ENCODE measurements around the gene P2RX4.
"Not testable (repeated sequence)": the region's sequence is repeated elsewhere in the genome, so short reads cannot be mapped to it uniquely, and the experiment has no call there.

The P2RX4 gene

GRCh38 chr12:121240484-121241101 lies 30.7 kb downstream of the P2RX4 start:
- DNase-seq (ENCODE audit: low read depth, low spot score), result peak; percentile 74

DNA sequence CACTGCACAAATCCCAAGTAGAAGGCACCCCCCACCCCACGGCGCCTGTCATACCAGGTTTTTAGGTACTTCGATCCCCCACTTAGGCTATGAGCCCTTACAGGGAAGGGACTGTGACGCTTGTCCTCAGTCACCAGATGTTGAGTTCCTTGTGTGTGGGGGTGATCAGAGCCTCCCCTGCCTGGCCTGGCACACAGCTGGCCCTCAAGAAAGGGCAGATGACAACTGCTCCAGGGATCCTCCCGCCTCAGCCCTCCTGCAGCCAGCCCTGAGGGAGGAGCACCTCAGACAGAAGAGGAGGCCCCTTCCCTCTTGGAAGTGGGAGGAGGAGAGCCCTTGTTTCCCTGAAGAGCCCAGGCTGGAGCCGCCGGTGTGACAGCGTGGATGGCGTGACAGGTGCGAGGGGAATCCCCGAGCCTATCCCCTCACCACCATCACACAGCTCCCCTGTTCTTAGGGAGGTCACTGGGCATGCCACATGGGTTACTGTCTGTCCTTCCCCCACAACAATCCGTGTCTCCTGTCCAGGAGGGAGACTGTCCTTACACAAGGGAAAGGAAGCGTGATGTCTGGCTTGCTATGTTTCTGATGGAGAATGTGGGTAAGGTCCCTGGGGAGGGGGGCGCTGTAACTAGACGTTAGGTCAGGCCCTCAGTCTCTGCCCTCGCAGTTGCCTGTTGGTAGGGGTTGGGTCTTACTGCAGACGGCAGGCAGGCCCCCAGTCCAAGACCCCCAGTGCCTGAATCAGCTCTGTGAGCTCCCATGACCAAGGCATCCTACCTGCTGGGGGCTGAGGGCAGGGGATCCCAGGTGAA lies 31.4 kb downstream of the P2RX4 start:
- DNase-seq (ENCODE audit: low read depth, low spot score), result no peak

GRCh38 chr12:121245031-121245430 lies 35.1 kb downstream of the P2RX4 start:
- DNase-seq (ENCODE audit: low read depth, low spot score), result no peak

DNA sequence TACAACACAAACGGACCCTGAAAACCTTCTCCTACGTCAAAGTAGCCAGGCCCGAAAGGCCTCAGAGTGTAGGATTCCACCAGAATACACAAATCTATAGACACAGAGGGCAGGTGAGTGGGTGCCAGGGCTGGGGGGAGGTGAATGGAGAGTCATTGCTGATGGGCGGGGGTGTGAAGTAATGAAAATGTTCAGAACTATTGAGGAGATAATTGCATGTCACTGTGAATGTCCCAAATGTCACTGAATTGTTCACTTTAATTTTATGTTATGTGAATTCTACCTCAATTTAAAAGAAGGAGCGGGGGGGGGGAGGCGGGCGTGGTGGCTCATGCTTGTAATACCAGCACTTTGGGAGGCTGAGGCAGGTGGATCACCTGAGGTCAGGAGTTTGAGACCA lies 36.0 kb downstream of the P2RX4 start:
- no peak for DNase-seq (ENCODE audit: low read depth, low spot score)

DNA sequence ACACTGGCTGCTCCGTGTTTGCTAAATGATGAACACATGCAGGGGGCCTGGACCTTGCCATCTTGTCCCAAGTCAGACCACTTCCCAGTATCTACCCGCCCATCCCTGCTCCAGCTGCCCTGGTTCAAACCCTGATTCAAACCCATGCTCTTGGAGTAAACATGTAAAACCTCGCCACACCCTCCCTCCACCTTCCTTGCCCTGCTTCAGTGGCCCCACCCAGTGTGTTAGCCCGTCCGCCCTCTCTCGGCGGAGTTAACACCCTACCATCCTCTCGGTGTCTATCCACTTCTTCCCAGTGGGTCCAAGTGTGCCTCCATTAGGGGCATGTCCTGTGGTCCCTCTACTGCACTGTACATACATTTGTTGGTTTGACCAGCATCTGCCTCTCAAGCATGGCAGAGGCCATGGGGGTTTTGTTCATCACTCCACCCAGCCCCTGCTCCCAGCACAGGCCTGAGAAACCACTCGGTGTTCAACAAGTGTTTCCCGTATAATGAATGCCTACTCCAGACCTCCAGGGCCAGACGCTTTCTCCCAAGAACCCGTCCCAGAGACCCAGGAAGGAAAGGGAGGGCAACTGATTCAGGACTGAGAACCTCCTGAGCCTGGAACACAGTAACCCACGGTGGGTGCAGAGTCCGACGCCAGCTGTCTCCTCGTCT lies 37.1 kb downstream of the P2RX4 start:
- DNase-seq (ENCODE audit: low read depth, low spot score), result no peak

- no peak for DNase-seq (ENCODE audit: low read depth, low spot score)
Measured at GRCh38 chr12:121248622-121249021, 38.7 kb downstream of the P2RX4 start.

DNA sequence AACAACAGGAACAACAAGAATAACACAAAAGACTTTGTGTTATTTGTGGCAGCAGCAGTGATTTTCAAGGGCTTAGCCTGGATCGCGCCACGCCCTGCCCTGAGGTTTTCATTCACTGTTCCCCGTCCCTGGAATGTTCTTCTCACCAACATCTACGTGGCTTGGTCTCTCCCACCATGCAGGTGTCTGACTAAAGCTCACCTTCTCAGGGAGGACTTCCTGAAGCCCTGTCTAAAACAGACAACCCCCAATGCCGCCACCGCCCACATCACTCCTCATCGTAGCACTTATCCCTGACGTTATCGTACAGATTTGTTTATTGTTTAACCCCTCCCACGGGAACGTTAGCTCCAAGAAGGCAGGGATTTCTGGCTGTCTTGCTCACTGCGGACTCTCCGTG lies 40.4 kb downstream of the P2RX4 start:
- no peak for DNase-seq (ENCODE audit: low read depth, low spot score)

GRCh38 chr12:121251838-121252237 lies 41.9 kb downstream of the P2RX4 start:
- DNase-seq (ENCODE audit: low read depth, low spot score), result no peak

DNA sequence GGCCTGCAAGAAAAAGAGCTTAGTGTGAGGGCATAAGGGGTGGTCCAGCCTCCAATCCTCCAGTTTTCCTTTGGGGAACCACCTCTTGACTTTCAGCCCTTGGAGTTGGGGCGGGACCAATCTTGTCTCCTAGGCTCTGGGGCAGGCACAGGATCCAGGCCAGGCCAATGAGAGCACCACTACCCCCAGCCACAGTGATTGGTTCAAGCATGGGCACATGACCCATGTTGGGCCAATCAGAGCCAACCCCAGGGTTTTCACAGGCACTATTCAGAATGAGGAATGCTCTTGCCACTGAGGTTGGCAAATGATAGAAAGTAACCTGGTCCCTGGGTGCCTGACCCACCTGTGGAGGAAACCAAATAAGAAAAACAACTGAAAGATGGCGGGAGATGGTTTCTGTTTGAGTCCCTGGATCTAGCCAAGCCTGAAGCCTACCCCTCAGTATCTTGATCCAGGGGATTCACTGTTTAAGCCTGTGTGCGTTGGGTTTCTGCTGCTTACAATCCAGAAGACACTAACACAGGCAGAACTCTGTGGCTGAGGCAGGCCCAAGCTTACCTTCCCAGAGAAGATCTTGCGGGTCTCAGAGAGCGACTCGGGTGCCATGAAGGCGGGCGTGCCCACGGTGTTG lies 42.9 kb downstream of the P2RX4 start:
- no peak for DNase-seq (ENCODE audit: low read depth, low spot score)

GRCh38 chr12:121253638-121254335 lies 43.9 kb downstream of the P2RX4 start:
- DNase-seq (ENCODE audit: low read depth, low spot score), result no peak

GRCh38 chr12:121255433-121255832 lies 45.5 kb downstream of the P2RX4 start:
- DNase-seq (ENCODE audit: low read depth, low spot score), result no peak

- not testable (repeated sequence) for DNase-seq (ENCODE audit: low read depth, low spot score)
Measured at GRCh38 chr12:121257704-121258449, 47.9 kb downstream of the P2RX4 start.

GRCh38 chr12:121259074-121259473 lies 49.1 kb downstream of the P2RX4 start:
- no peak for DNase-seq (ENCODE audit: low read depth, low spot score)

DNA sequence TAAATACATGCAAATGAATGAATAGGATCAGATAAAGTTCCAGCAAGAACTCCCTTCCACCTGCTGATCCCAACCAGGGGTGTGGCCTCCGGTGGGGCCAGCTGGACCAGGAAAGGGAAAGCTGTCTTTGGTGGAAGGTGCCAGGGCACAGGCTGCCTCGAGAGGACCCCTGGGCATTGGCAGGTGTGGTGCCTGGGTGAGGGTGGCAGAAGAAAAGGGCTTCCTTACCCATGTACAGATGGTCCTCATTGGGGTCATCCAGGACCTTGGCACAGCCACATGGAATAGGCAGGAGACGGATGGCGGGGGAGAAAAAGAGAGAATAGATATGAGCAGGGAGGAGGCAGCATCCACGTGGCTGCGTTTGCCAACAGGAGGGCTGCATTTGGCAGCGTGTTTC lies 50.2 kb downstream of the P2RX4 start:
- no peak for DNase-seq (ENCODE audit: low read depth, low spot score)

- DNase-seq (ENCODE audit: low read depth, low spot score), result no peak
Measured at GRCh38 chr12:121261398-121261797, 51.5 kb downstream of the P2RX4 start.

- DNase-seq (ENCODE audit: low read depth, low spot score), result no peak
Measured at GRCh38 chr12:121263206-121263935, 53.4 kb downstream of the P2RX4 start.

GRCh38 chr12:121264135-121264534 lies 54.2 kb downstream of the P2RX4 start:
- no peak for DNase-seq (ENCODE audit: low read depth, low spot score)

DNA sequence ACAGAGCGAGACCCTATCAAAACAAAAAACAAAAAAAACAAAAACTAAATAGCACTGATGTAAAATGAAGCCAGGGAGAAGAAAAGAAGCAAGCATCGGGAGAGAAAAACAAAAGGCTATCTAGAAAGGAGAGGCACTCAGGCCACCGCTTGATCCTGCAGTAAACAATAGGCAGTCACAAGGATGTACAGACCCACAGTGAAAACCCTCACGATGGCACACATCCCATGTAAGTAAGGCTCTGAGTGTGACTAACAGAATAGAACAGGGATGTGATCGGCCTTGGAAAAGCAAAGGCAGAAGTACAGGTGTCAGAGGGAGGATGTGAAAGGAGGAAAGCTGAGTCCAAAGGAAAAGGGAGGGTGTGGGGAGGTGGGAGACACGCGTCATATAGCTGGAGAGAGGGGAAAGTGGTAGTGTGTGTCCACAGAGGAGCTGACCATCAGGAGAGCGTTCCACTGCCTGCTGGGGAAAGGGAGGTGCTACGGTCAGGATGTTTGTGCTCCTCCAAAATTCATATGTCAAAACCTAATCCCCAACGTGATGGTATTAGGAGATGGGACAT lies 55.1 kb downstream of the P2RX4 start:
- no peak for DNase-seq (ENCODE audit: low read depth, low spot score)

- no peak for DNase-seq (ENCODE audit: low read depth, low spot score)
Measured at GRCh38 chr12:121267822-121268221, 57.9 kb downstream of the P2RX4 start.

DNA sequence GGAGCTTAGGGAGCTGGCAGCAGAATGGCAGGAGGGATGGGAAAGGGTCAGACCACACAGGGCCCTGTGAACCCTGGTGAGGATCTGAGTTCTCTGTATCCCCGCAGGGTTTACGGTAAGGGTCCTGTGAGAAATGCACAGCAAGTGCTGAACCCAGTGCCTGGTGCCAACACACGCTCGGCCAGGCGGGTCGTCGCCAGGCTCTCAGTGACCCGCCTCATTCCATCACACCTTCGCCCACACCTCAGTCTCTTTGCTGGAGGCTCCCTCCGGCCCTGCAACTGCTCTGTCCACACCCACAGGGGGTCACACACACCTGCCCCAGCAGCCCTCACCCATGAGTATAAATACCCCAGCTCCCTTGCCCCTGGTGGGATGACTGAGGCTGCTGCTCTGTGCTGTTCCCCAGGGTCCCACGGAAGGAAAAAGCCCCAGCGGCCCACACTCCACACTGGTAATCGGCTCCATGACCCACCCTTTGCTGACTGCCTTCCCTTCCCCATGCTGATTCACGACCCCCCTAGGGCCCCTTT lies 63.5 kb downstream of the P2RX4 start:
- DNase-seq (ENCODE audit: low read depth, low spot score), result no peak

Measured in activated CD4-positive, CD25-positive, alpha-beta regulatory T cell treated with anti-CD3 and anti-CD28 coated beads, Interleukin-2, amount 50 U/mL, for 16 hours (primary cell).